ENCODE measurements around the gene PEX7.

GRCh38 chr6:136963259-136963658 is 140.9 kb downstream of the PEX7 start:
- TF ChIP-seq, protein P1, sequence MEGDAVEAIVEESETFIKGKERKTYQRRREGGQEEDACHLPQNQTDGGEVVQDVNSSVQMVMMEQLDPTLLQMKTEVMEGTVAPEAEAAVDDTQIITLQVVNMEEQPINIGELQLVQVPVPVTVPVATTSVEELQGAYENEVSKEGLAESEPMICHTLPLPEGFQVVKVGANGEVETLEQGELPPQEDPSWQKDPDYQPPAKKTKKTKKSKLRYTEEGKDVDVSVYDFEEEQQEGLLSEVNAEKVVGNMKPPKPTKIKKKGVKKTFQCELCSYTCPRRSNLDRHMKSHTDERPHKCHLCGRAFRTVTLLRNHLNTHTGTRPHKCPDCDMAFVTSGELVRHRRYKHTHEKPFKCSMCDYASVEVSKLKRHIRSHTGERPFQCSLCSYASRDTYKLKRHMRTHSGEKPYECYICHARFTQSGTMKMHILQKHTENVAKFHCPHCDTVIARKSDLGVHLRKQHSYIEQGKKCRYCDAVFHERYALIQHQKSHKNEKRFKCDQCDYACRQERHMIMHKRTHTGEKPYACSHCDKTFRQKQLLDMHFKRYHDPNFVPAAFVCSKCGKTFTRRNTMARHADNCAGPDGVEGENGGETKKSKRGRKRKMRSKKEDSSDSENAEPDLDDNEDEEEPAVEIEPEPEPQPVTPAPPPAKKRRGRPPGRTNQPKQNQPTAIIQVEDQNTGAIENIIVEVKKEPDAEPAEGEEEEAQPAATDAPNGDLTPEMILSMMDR (IDR thresholded peaks at IDR 0.05): no peak
- TF ChIP-seq POLR2A (IDR thresholded peaks at IDR 0.05) (no peak), POLR2AphosphoS5 (IDR thresholded peaks at IDR 0.05; ENCODE audit: insufficient read depth in 1 of 2, low read depth in 1 of 2) (no peak)

Measured in vagina (tissue), 2 donors.